Adipocyte (in vitro differentiated cells): ENCODE data around the gene BAD.
"Not testable (repeated sequence)": the region's sequence is repeated elsewhere in the genome, so short reads cannot be mapped to it uniquely, and the experiment has no call there.

ENCODE experiments used
- DNase-seq: peaks from one replicate; pipeline ENCODE4 v3.0.0-alpha.2; 2015; ENCODE audit warnings: low read depth
- H3K27me3 ChIP-seq: replicated peaks from 2 replicates; pipeline ENCODE4 v1.7.0; 2013; ENCODE audit warnings: mild to moderate bottlenecking, low read length, moderate library complexity; ENCODE audit not compliant: control insufficient read depth, insufficient read depth
- H3K36me3 ChIP-seq: 2 replicates; pipeline ENCODE4 v1.7.0; 2013; ENCODE audit warnings: low read length, mild to moderate bottlenecking, moderate library complexity; ENCODE audit not compliant: control insufficient read depth, insufficient read depth, severe bottlenecking
- H3K4me1 ChIP-seq: 2 replicates; pipeline ENCODE4 v1.7.0; 2013; ENCODE audit warnings: mild to moderate bottlenecking, low read length, moderate library complexity; ENCODE audit not compliant: control insufficient read depth, insufficient read depth
- H3K4me3 ChIP-seq: 2 replicates; pipeline ENCODE4 v1.7.0; 2013; ENCODE audit warnings: mild to moderate bottlenecking, low read length, moderate library complexity
- H3K9ac ChIP-seq: 2 replicates; pipeline ENCODE4 v1.7.0; 2013; ENCODE audit warnings: mild to moderate bottlenecking, low read length, moderate library complexity
- H3K9me3 ChIP-seq: 2 replicates; pipeline ENCODE4 v1.7.0; 2013; ENCODE audit warnings: mild to moderate bottlenecking, low read length, moderate library complexity; ENCODE audit not compliant: control insufficient read depth

The BAD gene

GRCh38 chr11:64321026-64321425 lies 36.6 kb upstream of the BAD start:
- no peak overlapping the region for H3K4me3 ChIP-seq
- no peak for DNase-seq

DNA sequence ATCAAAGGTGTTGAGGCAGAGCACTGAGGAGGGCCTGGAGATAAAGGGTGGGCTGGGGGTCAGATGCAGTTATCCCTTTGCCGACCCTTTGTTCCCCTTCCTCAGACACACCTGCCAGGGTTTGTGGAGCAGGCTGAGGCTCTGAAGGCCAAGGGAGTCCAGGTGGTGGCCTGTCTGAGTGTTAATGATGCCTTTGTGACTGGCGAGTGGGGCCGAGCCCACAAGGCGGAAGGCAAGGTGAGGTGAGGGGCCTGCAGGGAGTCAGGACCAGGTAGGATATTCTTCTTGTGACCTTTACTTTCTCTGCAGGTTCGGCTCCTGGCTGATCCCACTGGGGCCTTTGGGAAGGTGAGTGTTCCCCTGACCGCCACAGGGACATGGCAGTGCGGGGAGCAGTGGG lies 36.1 kb upstream of the BAD start:
- Histone ChIP-seq H3K4me1 (peaks cover 20% of the 10 kb centered on the region), H3K9me3 (no peaks in the 10 kb centered on the region), H3K36me3 (peaks cover 23% of the 10 kb centered on the region), H3K27me3 (no peaks in the 10 kb centered on the region), H3K9ac (no peak overlapping the region), H3K4me3 (no peak overlapping the region)
- no peak for DNase-seq

More at GRCh38 chr11:64321026-64321425, 36.6 kb upstream of the BAD start:
- Histone ChIP-seq H3K9me3 (no peaks in the 10 kb centered on the region), H3K27me3 (no peaks in the 10 kb centered on the region), H3K9ac (no peak overlapping the region), H3K4me1 (peaks cover 19% of the 10 kb centered on the region), H3K36me3 (peaks cover 20% of the 10 kb centered on the region)

DNA sequence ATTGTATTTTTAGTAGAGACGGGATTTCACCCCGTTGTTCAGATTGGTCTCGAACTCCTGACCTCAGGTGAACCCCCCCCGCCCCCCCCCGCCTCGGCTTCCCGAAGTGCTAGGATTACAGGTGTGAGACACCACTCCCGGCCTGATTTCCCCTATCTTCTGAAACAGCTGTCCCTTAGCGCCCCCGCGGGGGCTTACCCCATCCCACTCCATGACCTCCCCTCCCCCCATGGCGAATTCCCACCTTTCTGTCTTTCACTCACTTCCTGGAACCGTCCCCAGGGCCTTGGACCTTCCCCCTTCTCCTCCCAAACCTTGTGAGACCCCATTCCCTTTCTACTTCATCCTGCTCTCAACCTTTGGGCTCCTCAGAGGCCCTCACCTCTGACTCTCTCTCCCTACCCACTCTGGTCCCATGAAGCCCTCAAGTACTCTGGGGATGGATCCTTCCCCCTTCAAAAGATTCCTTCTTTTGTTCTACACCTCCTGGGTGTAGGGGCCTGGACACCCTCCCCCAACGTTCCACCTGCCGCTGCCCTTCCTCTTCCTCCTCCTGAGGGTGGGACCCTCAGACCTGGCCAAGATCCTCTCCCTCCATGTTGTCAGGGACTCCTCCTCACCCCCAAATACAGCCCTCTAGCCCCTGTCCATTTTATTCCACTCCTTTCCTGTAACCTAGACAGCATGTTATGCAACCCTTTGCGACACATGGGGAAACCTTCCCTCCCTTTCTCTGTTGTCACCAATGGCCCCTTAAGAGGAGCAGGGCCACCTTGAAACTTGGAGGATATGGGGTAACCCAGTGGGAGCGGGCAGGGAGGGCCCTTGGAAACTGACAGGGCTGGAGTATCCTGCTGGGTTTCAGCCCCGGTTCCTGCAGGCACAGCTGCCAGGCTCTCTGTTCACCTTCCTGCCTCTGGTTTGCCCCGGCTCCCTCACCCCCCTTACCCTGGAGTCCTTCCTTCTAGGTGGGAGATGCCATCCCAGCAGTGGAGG lies 34.6 kb upstream of the BAD start:
- Histone ChIP-seq H3K36me3 (peaks cover 37% of the 10 kb centered on the region), H3K4me1 (peaks cover 28% of the 10 kb centered on the region), H3K9me3 (no peaks in the 10 kb centered on the region), H3K4me3 (peak overlapping the region; percentile 91), H3K27me3 (no peaks in the 10 kb centered on the region), H3K9ac (peak overlapping the region; percentile 93)
- DNase-seq, result peak; percentile 41

DNA sequence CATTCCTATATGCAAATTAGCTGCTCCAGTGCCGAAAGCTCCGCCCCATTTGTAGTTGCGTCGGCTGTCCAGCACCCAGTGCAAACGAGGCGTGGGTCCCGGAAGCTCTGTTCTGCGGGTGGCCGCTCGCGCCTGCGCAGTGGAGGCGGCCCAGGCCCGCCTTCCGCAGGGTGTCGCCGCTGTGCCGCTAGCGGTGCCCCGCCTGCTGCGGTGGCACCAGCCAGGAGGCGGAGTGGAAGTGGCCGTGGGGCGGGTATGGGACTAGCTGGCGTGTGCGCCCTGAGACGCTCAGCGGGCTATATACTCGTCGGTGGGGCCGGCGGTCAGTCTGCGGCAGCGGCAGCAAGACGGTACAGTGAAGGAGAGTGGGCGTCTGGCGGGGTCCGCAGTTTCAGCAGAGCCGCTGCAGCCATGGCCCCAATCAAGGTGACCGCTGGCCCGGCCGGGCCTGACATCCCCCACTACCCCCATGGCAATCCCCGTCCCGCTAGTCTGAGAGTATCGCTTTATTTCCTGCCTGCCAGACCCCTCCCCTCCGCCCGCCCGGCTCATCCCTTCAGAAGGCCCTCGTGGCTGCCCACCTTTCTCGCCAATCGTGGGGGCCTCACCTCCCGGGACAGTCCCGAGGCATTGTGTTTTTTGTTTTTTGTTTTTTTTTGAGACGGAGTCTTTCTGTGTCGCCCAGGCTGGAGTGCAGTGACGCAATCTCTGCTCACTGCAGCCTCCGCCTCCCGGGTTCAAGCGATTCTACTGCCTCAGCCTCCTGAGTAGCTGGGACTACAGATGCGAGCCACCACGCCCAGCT lies 33.7 kb upstream of the BAD start, which contains the start of gene PRDX5:
TSS of gene PRDX5 (plus strand) at position 161 of the 805 bp plus-strand sequence. CDS start at position 256, 95 bp downstream.
- H3K4me3 ChIP-seq, result peak within 1 kb of the TSS; percentile 91
- DNase-seq, result peak; percentile 99
- no peaks in the 10 kb centered on the region for H3K9me3 ChIP-seq
- peaks cover 37% of the 10 kb centered on the region for H3K36me3 ChIP-seq
- no peaks in the 10 kb centered on the region for H3K27me3 ChIP-seq
- peaks cover 35% of the 10 kb centered on the region for H3K4me1 ChIP-seq
- peak within 1 kb of the TSS; percentile 93 for H3K9ac ChIP-seq

DNA sequence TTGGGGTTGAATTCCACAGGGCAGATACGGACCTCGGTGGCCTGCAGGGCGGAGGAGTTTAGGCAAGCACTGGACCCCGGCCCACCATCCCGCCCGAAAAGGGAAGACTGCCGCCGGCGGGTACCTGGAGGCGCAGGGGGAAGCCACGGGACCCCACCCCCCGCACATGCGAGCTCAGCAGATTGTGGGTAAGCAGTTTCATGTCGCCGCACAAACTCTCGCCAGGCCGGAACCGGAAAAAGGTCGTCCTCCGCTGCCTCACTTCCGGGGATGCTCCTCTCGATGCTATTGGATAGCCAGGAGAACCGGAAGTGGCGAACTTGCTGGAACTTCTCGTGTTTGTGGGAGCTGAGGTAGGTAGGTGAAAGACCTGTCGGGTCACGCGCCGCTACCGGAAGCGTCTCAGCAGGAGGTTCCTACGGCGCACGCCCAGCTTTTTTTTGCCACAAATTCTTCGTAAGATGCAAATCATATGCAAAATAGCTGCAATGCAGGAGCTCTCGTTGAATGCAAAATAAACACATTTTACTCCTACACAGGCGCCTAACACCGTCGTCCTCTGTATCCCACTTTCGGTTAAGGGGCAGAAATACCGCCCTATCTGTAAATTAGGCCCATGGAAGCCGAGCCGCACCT lies 33.0 kb upstream of the BAD start, which contains the start of gene TRMT112:
TSS of gene TRMT112 (minus strand) at position 235 of the 636 bp plus-strand sequence. CDS start at position 202, 33 bp downstream.
- H3K9ac ChIP-seq, result peak within 1 kb of the TSS; percentile 93
- peaks cover 41% of the 10 kb centered on the region for H3K4me1 ChIP-seq
- no peaks in the 10 kb centered on the region for H3K27me3 ChIP-seq
- peak within 1 kb of the TSS; percentile 91 for H3K4me3 ChIP-seq
- H3K9me3 ChIP-seq, result no peaks in the 10 kb centered on the region
- H3K36me3 ChIP-seq, result peaks cover 35% of the 10 kb centered on the region
- DNase-seq, result peak; percentile 98

GRCh38 chr11:64316672-64317324 lies 32.3 kb upstream of the BAD start:
- Histone ChIP-seq H3K9me3 (no peaks in the 10 kb centered on the region), H3K36me3 (peaks cover 29% of the 10 kb centered on the region), H3K4me1 (peaks cover 41% of the 10 kb centered on the region), H3K9ac (peak overlapping the region; percentile 93), H3K27me3 (no peaks in the 10 kb centered on the region), H3K4me3 (peak overlapping the region; percentile 91)
- no peak for DNase-seq

GRCh38 chr11:64315667-64316526 lies 31.4 kb upstream of the BAD start:
- H3K4me3 ChIP-seq, result peak overlapping the region; percentile 91
- peaks cover 24% of the 10 kb centered on the region for H3K36me3 ChIP-seq
- H3K9ac ChIP-seq, result peak overlapping the region; percentile 93
- H3K4me1 ChIP-seq, result peaks cover 41% of the 10 kb centered on the region
- not testable (repeated sequence) for DNase-seq, H3K9me3 ChIP-seq, H3K27me3 ChIP-seq

DNA sequence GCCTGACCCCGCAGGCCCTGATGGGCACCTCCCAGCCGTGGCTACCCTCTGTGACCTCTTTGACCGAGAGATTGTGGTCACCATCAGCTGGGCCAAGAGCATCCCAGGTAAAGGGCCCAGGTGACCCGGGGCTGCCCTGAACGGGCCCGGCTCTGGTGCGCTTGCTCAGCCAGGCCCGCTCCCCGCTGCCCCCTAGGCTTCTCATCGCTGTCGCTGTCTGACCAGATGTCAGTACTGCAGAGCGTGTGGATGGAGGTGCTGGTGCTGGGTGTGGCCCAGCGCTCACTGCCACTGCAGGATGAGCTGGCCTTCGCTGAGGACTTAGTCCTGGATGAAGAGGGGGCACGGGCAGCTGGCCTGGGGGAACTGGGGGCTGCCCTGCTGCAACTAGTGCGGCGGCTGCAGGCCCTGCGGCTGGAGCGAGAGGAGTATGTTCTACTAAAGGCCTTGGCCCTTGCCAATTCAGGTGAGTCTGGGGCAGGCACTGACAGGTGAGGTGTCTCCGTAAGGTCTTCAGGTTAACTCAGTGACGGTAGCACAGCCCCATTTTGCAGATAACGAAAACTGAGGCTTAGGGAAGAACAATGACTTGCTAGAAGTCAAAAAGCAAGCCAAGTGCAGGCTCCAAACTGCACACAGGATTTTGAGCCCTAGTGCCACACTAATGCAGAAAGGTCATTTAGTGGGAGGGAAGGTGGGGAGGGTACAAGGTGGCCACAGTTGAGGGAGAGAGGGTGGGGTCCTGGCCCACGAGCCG lies 30.5 kb upstream of the BAD start:
- H3K27me3 ChIP-seq, result no peaks in the 10 kb centered on the region
- peak overlapping the region; percentile 87 for H3K9ac ChIP-seq
- H3K4me1 ChIP-seq, result peaks cover 41% of the 10 kb centered on the region
- no peak for DNase-seq
- H3K9me3 ChIP-seq, result no peaks in the 10 kb centered on the region
- peak overlapping the region; percentile 75 for H3K4me3 ChIP-seq
- peaks cover 22% of the 10 kb centered on the region for H3K36me3 ChIP-seq

DNA sequence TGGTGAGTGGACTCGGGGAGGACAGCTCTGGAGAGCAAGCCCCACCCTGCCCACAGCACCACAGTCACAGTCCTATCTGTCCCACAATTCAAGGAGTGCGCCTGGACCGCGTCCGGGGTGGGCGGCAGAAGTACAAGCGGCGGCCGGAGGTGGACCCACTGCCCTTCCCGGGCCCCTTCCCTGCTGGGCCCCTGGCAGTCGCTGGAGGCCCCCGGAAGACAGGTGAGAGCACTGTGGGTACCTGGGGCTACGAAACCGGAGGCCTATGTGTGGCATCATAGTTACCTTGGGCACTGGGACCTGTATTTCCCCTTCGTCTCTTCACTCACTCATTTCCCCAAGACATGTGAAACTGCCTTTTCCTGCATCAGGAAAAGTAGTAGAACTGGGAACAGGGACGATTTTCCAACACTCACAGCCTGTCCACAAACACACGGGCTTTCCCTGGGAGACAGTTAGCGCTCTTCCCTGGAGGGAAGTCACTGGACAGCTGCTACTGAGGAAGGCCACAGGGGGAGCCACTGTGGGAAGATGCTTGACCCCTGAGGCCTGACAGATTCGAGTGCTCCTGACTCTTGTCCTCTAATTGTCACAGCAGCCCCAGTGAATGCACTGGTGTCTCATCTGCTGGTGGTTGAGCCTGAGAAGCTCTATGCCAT lies 29.8 kb upstream of the BAD start:
- DNase-seq, result no peak

More for the DNA sequence above, 29.8 kb upstream of the BAD start:
- peak overlapping the region; percentile 87 for H3K9ac ChIP-seq
- H3K27me3 ChIP-seq, result no peaks in the 10 kb centered on the region
- H3K4me1 ChIP-seq, result peaks cover 35% of the 10 kb centered on the region
- H3K9me3 ChIP-seq, result no peaks in the 10 kb centered on the region
- H3K36me3 ChIP-seq, result peaks cover 22% of the 10 kb centered on the region
- H3K4me3 ChIP-seq, result peak overlapping the region; percentile 75
